DND-41 (cell line): ENCODE results near the gene AGAP2.

Source experiments
- ATAC-seq: fragments of 200-7000 bp; cut with Tn5 transposase; 3 replicates; pipeline ENCODE4 v1.9.1; 2021; ENCODE audit warnings: low read depth; ENCODE audit not compliant: insufficient read depth
- DNase-seq: peaks from one replicate; pipeline ENCODE4 v3.0.0-alpha.2; 2020
- H2AFZ ChIP-seq: 2 replicates; pipeline ENCODE4 v1.6.0; 2012; ENCODE audit warnings: low read depth, low read length
- H3K27ac ChIP-seq: 2 replicates; pipeline ENCODE4 v1.5.1; 2012; ENCODE audit warnings: low read length, inconsistent platforms
- H3K27me3 ChIP-seq: fragments of 200-600 bp; sonication (generic); 2 replicates; pipeline ENCODE4 v1.6.0; 2012; ENCODE audit warnings: low read length, mild to moderate bottlenecking, inconsistent platforms; ENCODE audit not compliant: insufficient read depth, poor library complexity
- H3K36me3 ChIP-seq: 2 replicates; pipeline ENCODE4 v1.5.1; 2012; ENCODE audit warnings: low read length, inconsistent platforms; ENCODE audit not compliant: insufficient read depth
- H3K4me1 ChIP-seq: 2 replicates; pipeline ENCODE4 v1.5.1; 2012; ENCODE audit warnings: mild to moderate bottlenecking, low read length; ENCODE audit not compliant: insufficient read depth
- H3K4me2 ChIP-seq: 2 replicates; pipeline ENCODE4 v1.6.0; 2012; ENCODE audit warnings: mild to moderate bottlenecking, moderate library complexity, low read length, inconsistent platforms; ENCODE audit not compliant: insufficient read depth
- H3K4me3 ChIP-seq, 2 experiments: fragments of 200-600 bp in 1 of 2; shearing (Covaris generic) in 1 of 2; 2 replicates each; pipeline ENCODE4 v1.5.1; 2012 to 2016; ENCODE audit warnings: inconsistent platforms in 2 of 2, low read length in 2 of 2, mild to moderate bottlenecking in 2 of 2, low read depth in 1 of 2, moderate library complexity in 1 of 2
- H3K79me2 ChIP-seq: 2 replicates; pipeline ENCODE4 v1.6.0; 2012; ENCODE audit warnings: low read length, inconsistent platforms; ENCODE audit not compliant: insufficient read depth
- H3K9ac ChIP-seq: 2 replicates; pipeline ENCODE4 v1.6.0; 2012; ENCODE audit warnings: low read depth, mild to moderate bottlenecking, inconsistent platforms, low read length, moderate library complexity
- H3K9me3 ChIP-seq: 2 replicates; pipeline ENCODE4 v1.5.1; 2012; ENCODE audit warnings: low read length, moderate library complexity, mild to moderate bottlenecking, inconsistent platforms; ENCODE audit not compliant: insufficient read depth, severe bottlenecking
- H4K20me1 ChIP-seq: 2 replicates; pipeline ENCODE4 v1.6.0; 2012; ENCODE audit warnings: low read length; ENCODE audit not compliant: insufficient read depth
- CTCF ChIP-seq: IDR thresholded peaks from 2 replicates; pipeline ENCODE4 v1.5.1; 2012; ENCODE audit warnings: borderline replicate concordance, low read length, moderate library complexity, mild to moderate bottlenecking; ENCODE audit not compliant: poor library complexity, severe bottlenecking; ENCODE audit errors: extremely low read depth
- EZH2 ChIP-seq: IDR thresholded peaks from 3 replicates; pipeline ENCODE4 v1.6.1; 2012; ENCODE audit warnings: borderline replicate concordance, low read depth, mild to moderate bottlenecking, moderate library complexity, low read length, inconsistent platforms; ENCODE audit not compliant: severe bottlenecking

The AGAP2 gene

DNA sequence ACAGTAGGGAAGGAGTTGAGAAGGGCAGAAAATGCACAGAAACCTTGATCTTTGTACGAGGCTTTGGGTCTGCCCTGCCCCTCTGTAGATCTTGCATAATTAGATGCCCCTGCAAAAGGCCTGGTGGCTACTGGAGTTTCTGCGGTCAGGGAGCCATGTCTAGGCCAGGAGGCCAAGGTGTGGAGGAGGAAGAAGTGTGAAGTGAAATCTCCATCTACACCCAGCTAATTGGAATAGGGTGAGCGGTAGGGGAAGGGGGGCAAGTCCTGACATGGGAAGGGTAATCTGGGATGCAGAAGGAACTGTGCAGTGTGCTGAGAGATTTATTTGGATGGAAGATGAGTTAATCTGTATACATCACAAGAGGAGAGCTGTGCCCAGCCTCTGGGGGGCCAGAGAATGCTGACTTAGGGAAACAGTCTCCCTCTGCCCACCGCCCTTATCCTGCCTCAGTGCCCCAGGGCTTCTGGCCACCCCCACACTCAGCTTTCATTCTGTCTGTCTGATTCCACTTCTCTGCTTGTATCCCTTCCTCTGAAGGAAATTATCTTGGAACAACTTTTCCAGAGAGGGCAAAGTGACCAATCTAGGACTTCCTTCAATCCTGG is 23.0 kb upstream of the AGAP2 start:
- H2AFZ ChIP-seq: no peak overlapping the region
- no peak for TF ChIP-seq CTCF

GRCh38 chr12:57760347-57760982 is 21.9 kb upstream of the AGAP2 start:
- H3K27me3 ChIP-seq: no peaks in the 10 kb centered on the region
- peak; percentile 43 for DNase-seq

More for the DNA sequence above, 23.0 kb upstream of the AGAP2 start:
- DNase-seq (no peak), ATAC-seq (no peak)
- Histone ChIP-seq H3K36me3 (peaks cover 35% of the 10 kb centered on the region), H3K27me3 (no peaks in the 10 kb centered on the region), H4K20me1 (peaks cover 37% of the 10 kb centered on the region), H3K4me2 (no peak overlapping the region), H3K27ac (no peak overlapping the region), H3K9me3 (no peaks in the 10 kb centered on the region), H3K4me3 (no peak overlapping the region), H3K9ac (no peak overlapping the region), H3K79me2 (peaks cover 6% of the 10 kb centered on the region), H3K4me1 (peaks cover 6% of the 10 kb centered on the region)

GRCh38 chr12:57759360-57759980 is 20.9 kb upstream of the AGAP2 start:
- no peaks in the 10 kb centered on the region for H3K9me3 ChIP-seq
- no peak for TF ChIP-seq EZH2
- TF ChIP-seq CTCF: peak; percentile 58
- ATAC-seq (no peak), DNase-seq (peak; percentile 37)
- peaks cover 15% of the 10 kb centered on the region for H3K79me2 ChIP-seq
- H3K27ac ChIP-seq: no peak overlapping the region
- H4K20me1 ChIP-seq: peaks cover 40% of the 10 kb centered on the region
- no peak overlapping the region for H3K4me3 ChIP-seq
- H2AFZ ChIP-seq: no peak overlapping the region
- H3K4me2 ChIP-seq: no peak overlapping the region
- no peak overlapping the region for H3K9ac ChIP-seq
- H3K27me3 ChIP-seq: no peaks in the 10 kb centered on the region
- peaks cover 18% of the 10 kb centered on the region for H3K4me1 ChIP-seq
- peaks cover 38% of the 10 kb centered on the region for H3K36me3 ChIP-seq

More at GRCh38 chr12:57760347-57760982, 21.9 kb upstream of the AGAP2 start:
- Histone ChIP-seq H3K36me3 (peaks cover 38% of the 10 kb centered on the region), H3K27ac (no peak overlapping the region), H3K4me3 (no peak overlapping the region), H3K4me1 (peaks cover 15% of the 10 kb centered on the region), H2AFZ (no peak overlapping the region), H3K9me3 (no peaks in the 10 kb centered on the region), H3K9ac (no peak overlapping the region), H3K4me2 (no peak overlapping the region), H4K20me1 (peaks cover 40% of the 10 kb centered on the region), H3K79me2 (peaks cover 15% of the 10 kb centered on the region)
- TF ChIP-seq EZH2 (no peak), CTCF (no peak)
- ATAC-seq: no peak
